ENCODE results near the gene MALT1. TPM values are rescaled to one million over a fixed set of nuclear protein-coding genes. Genes with fewer than 3 reads are reported as not detected.

The MALT1 gene
- total RNA-seq, 1 donor from 2014 or later, result 28.4 TPM

- H3K27ac ChIP-seq, result peak overlapping the region; percentile 59
- H3K4me2 ChIP-seq, result peak overlapping the region; percentile 31
- no peaks in the 10 kb centered on the region for H3K27me3 ChIP-seq
- peaks cover 26% of the 10 kb centered on the region for H3K4me1 ChIP-seq
- no peak for TF ChIP-seq EZH2phosphoT487 (IDR thresholded peaks at IDR 0.05)
- TF ChIP-seq, protein P1, sequence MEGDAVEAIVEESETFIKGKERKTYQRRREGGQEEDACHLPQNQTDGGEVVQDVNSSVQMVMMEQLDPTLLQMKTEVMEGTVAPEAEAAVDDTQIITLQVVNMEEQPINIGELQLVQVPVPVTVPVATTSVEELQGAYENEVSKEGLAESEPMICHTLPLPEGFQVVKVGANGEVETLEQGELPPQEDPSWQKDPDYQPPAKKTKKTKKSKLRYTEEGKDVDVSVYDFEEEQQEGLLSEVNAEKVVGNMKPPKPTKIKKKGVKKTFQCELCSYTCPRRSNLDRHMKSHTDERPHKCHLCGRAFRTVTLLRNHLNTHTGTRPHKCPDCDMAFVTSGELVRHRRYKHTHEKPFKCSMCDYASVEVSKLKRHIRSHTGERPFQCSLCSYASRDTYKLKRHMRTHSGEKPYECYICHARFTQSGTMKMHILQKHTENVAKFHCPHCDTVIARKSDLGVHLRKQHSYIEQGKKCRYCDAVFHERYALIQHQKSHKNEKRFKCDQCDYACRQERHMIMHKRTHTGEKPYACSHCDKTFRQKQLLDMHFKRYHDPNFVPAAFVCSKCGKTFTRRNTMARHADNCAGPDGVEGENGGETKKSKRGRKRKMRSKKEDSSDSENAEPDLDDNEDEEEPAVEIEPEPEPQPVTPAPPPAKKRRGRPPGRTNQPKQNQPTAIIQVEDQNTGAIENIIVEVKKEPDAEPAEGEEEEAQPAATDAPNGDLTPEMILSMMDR (IDR thresholded peaks at IDR 0.05), result no peak
- no peak for TF ChIP-seq EZH2 (IDR thresholded peaks at IDR 0.05)
- no peaks in the 10 kb centered on the region for H3K79me2 ChIP-seq (ENCODE audit: low read depth)
- H4K20me1 ChIP-seq (ENCODE audit: low read depth), result no peaks in the 10 kb centered on the region
- Mint-ChIP-seq H3K36me3 (no peaks in the 10 kb centered on the region), H3K9me3 (no peaks in the 10 kb centered on the region), H3K27me3 (ENCODE audit: insufficient read depth, low read depth) (peaks cover 11% of the 10 kb centered on the region), H3K27ac (no peak overlapping the region), H3K4me3 (no peak overlapping the region), H3K4me1 (peaks cover 43% of the 10 kb centered on the region)
- H3K9me3 ChIP-seq (ENCODE audit: low read depth), result no peaks in the 10 kb centered on the region
- H3F3A ChIP-seq (ENCODE audit: low read depth), result peaks cover 11% of the 10 kb centered on the region
- DNase-seq (ENCODE audit: low spot score), result no peak
- H2AFZ ChIP-seq (replicated peaks), result no peak overlapping the region
- no peaks in the 10 kb centered on the region for H3K36me3 ChIP-seq
- no peak overlapping the region for H3K4me3 ChIP-seq
- no peak overlapping the region for H3K9ac ChIP-seq
Observed at GRCh38 chr18:58789876-58790240, 118.6 kb downstream of the MALT1 start.

GRCh38 chr18:58792086-58792485 is 120.8 kb downstream of the MALT1 start:
- Histone ChIP-seq H4K20me1 (ENCODE audit: low read depth) (no peaks in the 10 kb centered on the region), H3K9ac (no peak overlapping the region), H3K4me3 (no peak overlapping the region), H3K4me2 (no peak overlapping the region), H3K4me1 (peaks cover 19% of the 10 kb centered on the region), H3K79me2 (ENCODE audit: low read depth) (no peaks in the 10 kb centered on the region), H3K27me3 (no peaks in the 10 kb centered on the region), H3K9me3 (ENCODE audit: low read depth) (no peaks in the 10 kb centered on the region), H3K27ac (no peak overlapping the region), H3F3A (ENCODE audit: low read depth) (peaks cover 11% of the 10 kb centered on the region), H3K36me3 (no peaks in the 10 kb centered on the region), H2AFZ (replicated peaks) (no peak overlapping the region)
- Mint-ChIP-seq H3K4me1 (peaks cover 33% of the 10 kb centered on the region), H3K27me3 (ENCODE audit: insufficient read depth, low read depth) (peaks cover 7% of the 10 kb centered on the region), H3K9me3 (no peaks in the 10 kb centered on the region), H3K27ac (peak overlapping the region; percentile 30), H3K4me3 (no peak overlapping the region), H3K36me3 (no peaks in the 10 kb centered on the region)
- DNase-seq (ENCODE audit: low spot score), result no peak
- TF ChIP-seq, protein P1 (IDR thresholded peaks at IDR 0.05), result no peak

- no peak overlapping the region for H3K4me2 ChIP-seq
- Mint-ChIP-seq H3K4me1 (peaks cover 24% of the 10 kb centered on the region), H3K9me3 (no peaks in the 10 kb centered on the region), H3K27ac (peak overlapping the region; percentile 46), H3K4me3 (no peak overlapping the region), H3K27me3 (ENCODE audit: insufficient read depth, low read depth) (peaks cover 3% of the 10 kb centered on the region), H3K36me3 (no peaks in the 10 kb centered on the region)
- no peaks in the 10 kb centered on the region for H3K79me2 ChIP-seq (ENCODE audit: low read depth)
- no peaks in the 10 kb centered on the region for H3K27me3 ChIP-seq
- DNase-seq (ENCODE audit: low spot score), result no peak
- H3K9me3 ChIP-seq (ENCODE audit: low read depth), result no peaks in the 10 kb centered on the region
- H3K9ac ChIP-seq, result no peak overlapping the region
- H2AFZ ChIP-seq (replicated peaks), result no peak overlapping the region
- H3K4me3 ChIP-seq, result no peak overlapping the region
- TF ChIP-seq, protein P1 (IDR thresholded peaks at IDR 0.05), result no peak
- TF ChIP-seq EZH2phosphoT487 (IDR thresholded peaks at IDR 0.05) (no peak), EZH2 (IDR thresholded peaks at IDR 0.05) (no peak)
- H3K4me1 ChIP-seq, result peaks cover 19% of the 10 kb centered on the region
- H3F3A ChIP-seq (ENCODE audit: low read depth), result peaks cover 11% of the 10 kb centered on the region
- H3K36me3 ChIP-seq, result no peaks in the 10 kb centered on the region
- no peak overlapping the region for H3K27ac ChIP-seq
- H4K20me1 ChIP-seq (ENCODE audit: low read depth), result no peaks in the 10 kb centered on the region
Observed at GRCh38 chr18:58793361-58793760, 122.1 kb downstream of the MALT1 start.
